NT2/D1 (cell line): Measurements from ENCODE around the gene HES7.

Source experiments
- SUZ12 ChIP-seq: IDR thresholded peaks from 2 replicates; pipeline ENCODE4 v1.6.1; 2011; ENCODE audit not compliant: insufficient read length, insufficient read depth; ENCODE audit errors: extremely low read depth
- YY1 ChIP-seq: IDR thresholded peaks from 2 replicates; pipeline ENCODE4 v1.6.1; 2011; ENCODE audit not compliant: insufficient read length, insufficient read depth
- ZNF274 ChIP-seq: IDR thresholded peaks from 2 replicates; pipeline ENCODE4 v1.6.1; 2011; ENCODE audit warnings: mild to moderate bottlenecking, low read depth, low read length

- no peak for TF ChIP-seq YY1
- no peak for TF ChIP-seq ZNF274
- no peak for TF ChIP-seq SUZ12
These were observed 16.4 kb upstream of the HES7 start for GRCh38 chr17:8140065-8141029.
